GM19239 (cell line): ENCODE data around the gene KRT75.

ENCODE experiments used
- DNase-seq: peaks from one replicate; pipeline ENCODE4 v3.0.0; 2011; ENCODE audit warnings: low spot score; ENCODE audit not compliant: insufficient read length
- FAIRE-seq: peaks from 2 replicates; lab custom pipeline; 2011; peaks lifted over from hg19 to GRCh38; lab: Jason Lieb, UNC

KRT75 gene

DNA sequence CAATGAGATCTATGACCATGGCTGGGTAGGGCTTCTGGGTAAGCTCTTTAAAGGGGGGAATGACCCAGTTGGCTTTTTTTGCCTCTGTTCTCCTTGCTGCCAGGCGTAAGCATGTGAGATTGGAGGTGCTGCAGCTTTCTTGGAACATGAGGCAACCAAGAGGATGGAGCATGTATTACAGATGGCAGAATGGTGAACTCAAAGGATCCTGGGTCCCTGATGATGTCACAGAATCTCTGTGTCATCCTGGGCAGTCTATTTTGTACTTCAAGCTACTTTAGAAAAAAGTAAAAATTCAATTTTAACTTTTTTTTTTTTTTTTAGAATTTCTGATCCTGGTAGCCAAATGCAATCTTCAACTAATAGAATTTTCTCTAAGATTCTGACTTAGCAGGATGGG lies 36.0 kb downstream of the KRT75 start:
- DNase-seq, result no peak
- no peak for FAIRE-seq

DNA sequence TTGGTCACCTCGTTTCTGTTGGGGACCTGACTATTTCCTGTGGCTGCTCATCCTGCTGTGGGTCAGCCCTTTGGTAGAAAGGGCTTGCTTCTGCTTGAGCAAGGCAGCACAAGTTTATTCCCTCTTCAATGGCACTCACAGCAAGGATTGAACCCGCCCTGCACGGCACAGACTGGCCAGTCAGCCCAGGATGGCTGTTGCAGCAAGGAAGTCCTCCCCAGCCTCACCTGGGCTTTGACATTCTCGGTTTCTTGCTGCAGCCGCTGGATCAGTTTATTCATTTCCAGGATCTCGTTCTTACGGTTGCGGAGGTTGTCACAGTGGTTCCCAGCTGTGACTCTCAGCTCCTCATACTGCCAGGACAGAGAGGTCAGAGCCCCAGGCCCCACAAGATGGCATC lies 37.5 kb downstream of the KRT75 start:
- no peak for FAIRE-seq

DNA sequence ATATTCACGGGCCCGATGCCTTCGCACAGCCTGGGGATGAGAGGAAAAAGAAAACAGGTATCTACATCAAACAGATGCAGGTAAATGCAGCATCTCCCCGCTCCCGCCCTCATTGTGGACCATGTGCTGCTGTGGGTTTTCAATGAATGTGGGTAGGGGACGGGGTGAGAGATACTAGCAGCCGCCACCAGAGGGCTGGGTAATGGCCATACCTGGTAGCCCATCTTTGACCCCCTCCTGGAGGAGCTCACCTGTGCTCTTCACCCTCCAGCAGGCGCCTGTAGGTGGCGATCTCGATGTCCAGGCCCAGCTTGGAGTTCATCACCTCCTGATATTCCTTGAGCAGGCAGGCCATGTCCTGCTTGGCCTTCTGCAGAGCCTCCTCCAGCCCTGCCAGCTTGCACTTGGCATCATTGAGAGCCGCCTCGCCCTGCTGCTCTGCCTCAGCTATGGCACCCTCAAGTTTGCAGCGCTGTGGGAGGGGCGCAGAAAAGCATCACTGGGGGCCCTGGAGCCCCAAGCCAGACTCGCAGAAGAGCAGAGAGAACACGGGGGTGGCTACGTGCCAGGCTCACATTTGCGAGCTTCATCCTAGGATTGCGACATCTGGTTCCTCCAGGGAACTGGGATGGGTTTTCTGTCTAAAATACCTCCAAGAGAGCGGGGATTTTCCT lies 38.3 kb downstream of the KRT75 start:
- DNase-seq, result no peak
- FAIRE-seq, result no peak

More for the DNA sequence above, 37.5 kb downstream of the KRT75 start:
- DNase-seq, result no peak

DNA sequence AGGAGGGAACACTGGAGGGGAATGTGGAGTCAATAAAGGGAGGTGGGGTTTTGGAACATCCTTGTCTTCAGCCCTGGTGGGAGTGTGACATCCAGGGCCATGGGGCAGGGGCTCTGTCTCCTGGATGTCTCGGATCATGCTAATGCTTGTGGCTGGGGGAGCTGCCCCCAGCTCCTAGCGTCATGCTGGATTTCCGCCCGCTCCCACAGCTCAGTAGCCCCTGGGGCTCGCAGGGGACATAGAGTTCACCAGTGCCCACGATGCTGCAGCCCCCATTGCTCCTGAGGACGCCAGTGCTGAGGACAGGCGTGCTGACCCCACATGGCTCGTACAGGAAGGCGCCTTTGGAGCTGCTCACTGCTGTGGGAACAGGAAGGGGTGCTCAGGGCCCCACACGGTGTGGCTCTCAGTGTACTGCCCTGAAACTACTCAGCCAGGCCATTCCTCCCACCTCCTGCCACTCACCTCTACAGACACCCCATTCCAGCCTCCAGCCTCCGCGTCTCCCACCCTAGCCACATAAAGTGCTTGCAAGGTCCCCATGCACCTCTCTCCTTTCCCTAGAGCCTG lies 39.2 kb downstream of the KRT75 start:
- FAIRE-seq (no peak), DNase-seq (no peak)

DNA sequence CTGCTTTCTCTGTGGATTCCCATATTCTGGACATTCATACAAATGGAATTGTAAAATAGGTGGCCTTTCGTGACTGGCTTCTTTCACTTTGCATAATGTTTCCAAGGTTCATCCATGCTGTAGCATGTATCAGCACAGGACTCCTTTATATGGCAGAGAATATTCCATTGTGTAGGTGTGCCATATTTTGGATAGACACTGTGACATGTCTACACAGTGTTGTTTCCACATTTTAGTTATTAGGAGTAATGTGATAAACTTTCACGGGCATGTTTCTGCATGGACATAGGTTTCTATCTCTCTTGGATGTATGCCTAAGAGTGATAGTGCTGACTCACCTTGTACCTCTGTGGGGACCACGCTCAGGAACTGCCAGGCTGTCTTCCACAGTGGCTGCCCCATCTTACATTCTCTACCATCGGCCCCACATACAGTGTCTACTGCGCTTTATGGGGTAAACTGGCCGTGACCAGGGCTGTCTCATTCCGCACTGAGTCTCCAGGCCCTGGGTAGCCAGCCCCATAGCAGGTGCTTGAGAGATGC lies 41.6 kb downstream of the KRT75 start:
- DNase-seq (no peak), FAIRE-seq (no peak)

DNA sequence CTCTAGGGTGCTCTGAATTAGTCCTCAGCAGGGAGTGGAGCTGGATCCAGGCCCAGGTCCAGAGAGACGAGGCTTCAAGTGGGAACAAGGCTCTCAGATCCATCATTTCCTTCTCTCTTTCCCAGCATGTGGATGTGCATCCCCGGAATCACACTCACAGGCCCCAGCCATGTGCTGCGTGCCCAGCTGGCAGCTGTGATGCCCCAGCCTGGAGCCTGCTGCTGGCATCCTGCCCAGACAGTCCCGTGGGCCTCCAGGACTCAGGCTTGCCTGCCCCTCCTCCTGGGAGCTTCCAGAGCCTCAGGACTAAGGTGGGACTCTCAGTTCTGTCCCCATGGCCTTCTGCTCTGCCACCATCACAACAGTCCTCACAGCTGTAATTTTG lies 42.6 kb downstream of the KRT75 start:
- no peak for FAIRE-seq
- no peak for DNase-seq

DNA sequence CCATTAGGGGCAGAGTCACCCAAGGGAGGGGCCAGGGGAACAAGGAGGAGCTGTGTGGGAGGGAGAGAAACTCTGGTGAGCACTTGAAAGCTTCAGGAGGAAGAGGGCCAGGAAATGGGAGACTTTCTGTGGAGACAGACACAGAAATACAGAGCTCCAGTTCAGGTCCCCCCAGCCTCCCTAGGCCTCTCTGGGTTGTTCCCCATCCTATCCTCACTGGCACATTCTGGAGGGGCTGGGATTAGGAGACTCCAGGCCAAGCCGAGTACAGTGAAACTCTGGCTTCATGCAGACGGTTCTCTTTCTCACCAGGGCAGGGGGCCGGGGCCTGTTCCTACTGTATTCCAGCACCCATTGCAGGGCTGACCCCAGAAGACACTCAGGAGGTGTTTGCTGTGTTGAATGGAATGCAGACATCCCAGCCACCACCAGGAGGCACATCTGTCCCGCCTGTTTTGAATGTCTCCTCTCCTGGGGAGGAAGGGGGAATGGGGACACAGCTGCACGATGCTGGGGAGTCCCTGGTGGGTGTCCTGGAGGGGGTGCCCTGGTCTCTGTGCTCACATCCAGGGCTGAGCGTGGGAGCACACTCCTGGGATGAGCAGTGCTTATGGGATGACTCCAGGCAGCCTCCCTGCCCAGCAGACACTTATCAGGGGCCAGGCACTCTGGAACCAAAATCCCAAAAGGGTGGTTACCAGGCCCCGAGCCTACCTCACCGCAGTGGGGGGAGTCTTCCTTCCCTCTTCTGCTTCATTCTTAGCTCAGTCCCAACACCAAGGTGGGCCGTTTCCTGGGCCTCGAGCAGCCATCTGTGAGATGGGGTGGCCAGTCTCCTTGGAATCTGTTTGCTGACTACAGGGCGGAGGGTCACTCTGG lies 43.2 kb downstream of the KRT75 start:
- no peak for DNase-seq
- FAIRE-seq, result no peak

DNA sequence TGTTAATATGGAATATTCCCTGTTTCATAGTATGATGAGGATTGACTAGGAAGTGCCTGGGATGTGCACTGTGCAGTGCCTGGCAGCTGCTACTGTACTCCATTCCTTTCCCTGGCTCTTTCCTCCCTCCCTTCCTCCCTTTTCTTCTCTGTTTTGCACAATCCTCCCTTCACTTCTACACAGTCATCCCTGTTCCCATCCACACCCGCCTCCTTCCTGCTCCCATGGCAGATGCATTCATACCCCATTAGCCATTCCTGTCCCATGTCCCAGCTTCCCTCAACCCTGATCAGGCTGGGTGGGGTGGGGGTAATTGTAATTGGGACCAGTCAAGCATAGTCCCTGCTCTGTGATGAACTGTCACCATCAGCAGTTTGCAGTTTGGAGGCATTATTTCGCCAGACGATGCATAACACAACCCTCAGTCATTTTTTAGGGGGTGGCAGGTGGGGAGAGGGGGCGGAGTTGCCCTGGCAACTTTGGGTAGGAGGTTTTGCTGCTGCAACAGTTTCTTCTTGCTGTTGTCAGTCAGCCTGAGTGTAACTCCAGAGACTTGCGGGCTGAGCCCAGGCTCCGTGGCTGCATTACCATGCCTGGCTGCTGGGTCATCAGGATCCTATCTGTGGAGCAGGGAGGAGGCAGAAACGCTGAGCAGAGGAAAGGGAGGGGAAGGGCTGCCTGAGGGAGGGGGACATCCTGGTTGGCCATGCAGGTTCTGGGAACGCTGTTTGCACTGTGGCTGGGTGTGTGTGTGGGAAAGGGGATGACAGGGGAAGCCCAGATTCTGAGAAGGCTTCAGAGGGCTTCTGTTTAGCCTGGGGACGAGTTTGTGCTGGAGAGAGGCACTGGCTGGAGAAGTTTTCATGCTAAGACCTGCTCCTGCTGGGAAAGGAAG lies 44.6 kb downstream of the KRT75 start:
- FAIRE-seq (no peak), DNase-seq (no peak)

DNA sequence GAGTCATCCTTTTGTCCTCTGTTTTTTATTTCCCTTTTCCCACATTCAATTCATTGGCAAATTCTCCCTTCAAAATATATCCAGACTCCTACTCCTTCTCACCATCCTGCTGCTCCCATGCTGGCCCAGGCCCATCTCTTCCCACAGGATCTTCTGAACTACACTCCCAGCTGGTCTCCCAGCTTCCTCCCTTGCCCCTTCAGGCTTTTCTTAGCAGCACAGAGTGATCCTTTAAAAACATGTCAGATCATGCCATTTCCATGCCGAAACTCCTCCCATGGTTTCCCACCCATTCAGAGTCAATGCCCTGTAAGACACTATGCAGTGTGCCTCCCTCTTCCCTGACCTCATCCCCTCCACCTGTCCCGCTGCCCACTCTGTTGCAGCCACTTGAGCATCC lies 46.3 kb downstream of the KRT75 start:
- no peak for DNase-seq
- no peak for FAIRE-seq

DNA sequence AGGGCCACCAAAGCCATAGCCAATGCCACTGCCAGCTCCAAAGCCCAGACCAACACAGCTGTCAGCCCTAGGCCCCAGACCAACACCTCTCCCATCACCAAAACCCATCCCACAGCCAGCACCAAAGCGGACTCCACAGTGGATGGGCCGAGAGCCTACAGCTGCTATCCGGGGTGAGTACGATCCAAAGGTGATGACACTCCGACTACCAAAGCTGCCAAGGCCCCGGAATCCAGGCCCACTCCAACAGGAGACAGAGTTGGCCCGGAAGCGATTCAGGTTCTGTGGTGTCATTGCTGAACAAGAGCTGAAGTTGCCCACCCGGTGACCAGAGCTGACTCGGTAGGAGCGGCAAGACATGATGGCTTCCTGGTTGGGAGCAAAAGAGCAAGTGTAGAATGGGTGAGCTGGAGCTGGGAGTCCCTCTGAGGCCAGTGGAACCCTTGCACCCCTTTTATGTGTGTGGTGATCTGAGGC lies 48.9 kb downstream of the KRT75 start, which contains the start of gene KRT84:
Gene KRT84 (minus strand): TSS at position 427 of the 477 bp plus-strand sequence. CDS start 67 bp downstream, at position 360.
- no peak for DNase-seq
- no peak for FAIRE-seq

DNA sequence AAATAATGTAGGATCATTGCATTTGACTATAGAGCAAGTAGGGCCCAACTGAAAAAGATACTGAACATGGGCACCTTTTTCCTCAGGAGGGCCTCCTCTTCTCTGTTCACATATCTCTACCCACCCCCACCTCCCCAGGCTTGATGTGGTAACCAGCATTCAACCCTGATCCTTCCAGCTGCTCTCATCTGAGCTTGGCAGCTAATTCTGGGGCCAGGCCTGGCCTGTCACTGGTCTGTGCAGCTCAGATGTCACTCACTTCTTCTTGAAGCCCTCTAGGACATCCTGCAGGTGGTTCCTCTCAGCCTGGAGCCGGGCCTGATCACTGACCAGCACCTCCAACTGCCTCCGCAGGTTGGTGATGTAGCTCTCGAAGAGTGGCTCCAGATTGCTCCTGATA lies 50.8 kb downstream of the KRT75 start:
- DNase-seq (no peak), FAIRE-seq (no peak)

DNA sequence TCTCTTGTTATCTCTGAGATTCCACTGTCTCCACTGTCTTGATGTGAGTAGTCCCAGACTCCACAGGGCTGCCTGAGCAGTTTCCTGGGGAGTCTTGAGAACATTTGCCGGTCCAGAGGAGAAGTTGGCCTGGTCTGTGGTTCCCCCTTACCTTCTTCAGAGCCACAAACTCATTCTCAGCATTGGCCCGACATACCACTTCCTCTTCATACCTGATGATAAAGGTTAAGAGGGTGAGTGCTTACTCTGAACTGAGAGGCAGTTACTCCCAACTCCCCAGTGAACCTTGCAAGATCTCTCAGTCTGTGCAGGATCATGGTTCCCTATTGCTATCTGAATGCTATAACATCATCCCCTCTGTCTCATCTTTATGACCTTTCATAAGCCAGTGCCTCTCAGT lies 51.3 kb downstream of the KRT75 start:
- no peak for FAIRE-seq
- DNase-seq, result no peak

DNA sequence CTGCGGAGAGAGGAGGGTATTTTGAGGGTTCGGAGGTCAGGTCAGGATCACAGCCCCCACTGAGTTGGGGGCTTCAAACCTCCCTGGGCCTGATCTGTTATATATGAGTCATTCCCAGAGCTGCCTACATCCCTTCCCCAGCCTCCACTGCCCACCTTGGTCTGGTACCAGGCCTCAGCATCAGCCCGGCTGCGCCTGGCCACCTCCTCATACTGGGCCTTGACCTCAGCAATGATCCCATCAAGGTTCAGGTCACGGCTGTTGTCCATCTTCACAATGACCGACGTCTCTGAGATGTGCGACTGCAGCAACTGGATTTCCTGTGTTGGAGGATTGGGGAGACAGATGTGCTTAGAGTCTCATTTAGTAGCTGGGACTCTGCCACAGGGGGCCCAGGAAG lies 53.0 kb downstream of the KRT75 start:
- FAIRE-seq, result no peak
- DNase-seq, result no peak

DNA sequence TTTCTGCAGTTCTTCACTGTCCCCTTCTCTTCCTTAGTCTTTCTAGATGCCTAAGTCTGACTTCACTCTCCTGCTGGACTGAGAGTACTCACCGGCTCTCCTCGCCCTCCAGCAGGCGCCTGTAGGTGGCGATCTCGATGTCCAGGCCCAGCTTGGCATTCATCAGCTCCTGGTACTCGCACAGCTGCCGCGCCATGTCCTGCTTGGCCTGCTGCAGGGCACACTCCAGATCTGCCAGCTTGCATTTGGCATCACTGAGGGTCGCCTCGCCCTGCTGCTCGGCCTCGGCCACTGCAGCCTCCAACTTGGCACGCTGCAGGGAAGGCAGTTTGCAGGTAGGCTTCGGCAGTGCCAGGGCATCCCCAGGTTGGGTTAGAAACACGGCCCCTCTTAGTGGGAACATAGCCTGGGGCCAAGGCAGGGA lies 53.9 kb downstream of the KRT75 start:
- FAIRE-seq, result no peak
- no peak for DNase-seq

DNA sequence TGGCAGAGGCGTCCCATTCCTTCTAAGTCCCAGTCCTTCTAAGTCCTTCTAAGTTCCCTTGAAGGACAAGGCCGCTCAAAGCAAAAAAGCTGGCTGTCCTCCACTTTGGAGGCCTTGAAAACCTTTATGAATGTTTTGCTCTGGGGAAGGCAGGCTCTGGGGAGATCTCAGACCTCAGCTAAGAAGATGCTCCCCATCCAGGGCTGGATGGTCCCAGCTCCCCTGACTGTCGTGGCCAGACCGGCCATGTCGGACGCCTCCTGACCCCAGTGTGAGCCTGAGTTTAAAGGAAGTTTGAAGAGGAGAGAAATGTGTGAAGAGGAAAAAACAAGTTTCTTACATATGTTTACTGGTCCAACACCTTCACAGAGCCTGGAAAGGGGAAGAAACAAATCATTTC lies 54.6 kb downstream of the KRT75 start:
- no peak for FAIRE-seq
- no peak for DNase-seq

DNA sequence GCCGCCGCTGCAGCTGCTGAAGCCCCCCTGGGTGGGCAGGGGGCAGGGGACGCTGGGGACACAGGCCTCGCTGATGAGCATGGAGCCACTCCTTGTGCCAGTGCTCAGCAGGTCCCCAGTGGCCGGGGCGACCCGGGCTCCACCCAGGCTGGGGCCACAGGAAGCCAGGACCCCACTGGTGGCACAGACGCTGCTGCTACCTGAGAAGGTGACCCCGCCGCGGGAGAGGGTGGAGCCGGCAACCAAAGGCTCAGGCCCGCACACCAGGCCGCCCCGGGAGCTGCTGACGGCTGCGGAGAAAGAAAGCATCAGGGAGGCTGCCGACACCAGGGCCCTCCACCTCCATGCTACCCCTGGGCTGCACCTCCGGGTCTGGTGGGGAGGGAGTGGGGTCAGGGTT lies 56.1 kb downstream of the KRT75 start:
- FAIRE-seq (no peak), DNase-seq (no peak)

DNA sequence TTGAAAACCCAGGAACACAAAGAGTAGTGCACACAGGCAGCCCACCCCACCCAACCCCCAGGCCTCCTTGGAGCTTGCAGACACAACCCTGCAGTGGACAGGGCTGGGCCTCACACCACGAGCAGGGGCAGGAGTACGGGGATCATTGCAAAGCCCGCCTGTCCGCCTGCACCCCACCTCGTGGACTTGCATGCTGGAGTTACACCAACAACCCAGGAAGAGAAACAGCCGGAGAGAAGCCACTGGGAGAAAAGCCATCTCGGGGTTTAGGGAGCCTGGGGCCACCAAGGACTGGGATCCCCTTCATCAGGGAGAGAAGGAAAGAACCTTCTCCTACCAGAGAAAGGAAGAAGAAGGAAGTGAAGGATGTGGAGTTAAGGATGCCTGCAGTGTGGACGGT lies 56.9 kb downstream of the KRT75 start:
- FAIRE-seq (no peak), DNase-seq (no peak)
